Transverse colon (tissue), 4 donors: Measurements from ENCODE around the gene TPPP3. TPM values are rescaled to one million over a fixed set of nuclear protein-coding genes. Genes with fewer than 3 reads are reported as not detected.
"Not testable (repeated sequence)": the region's sequence is repeated elsewhere in the genome, so short reads cannot be mapped to it uniquely, and the experiment has no call there.

Source experiments
- DNase-seq: peaks from one replicate; pipeline ENCODE4 v3.0.0-alpha.2; 2019
- H3K27ac ChIP-seq, 4 donors: fragments of 200-600 bp; sonication (generic); 2 replicates each; pipeline ENCODE4 v1.5.1; 2016 to 2018; ENCODE audit warnings: inconsistent platforms in 4 of 4
- H3K27me3 ChIP-seq: fragments of 200-600 bp; sonication (generic); 2 replicates; pipeline ENCODE4 v1.5.1; 2017; ENCODE audit warnings: inconsistent platforms
- H3K36me3 ChIP-seq, 4 donors: fragments of 200-600 bp; sonication (generic); 2 replicates each; pipeline ENCODE4 v1.5.1; 2017 to 2019; ENCODE audit warnings: inconsistent platforms in 4 of 4
- H3K4me1 ChIP-seq, 4 donors: fragments of 200-600 bp; sonication (generic); 2 replicates each; pipeline ENCODE4 v1.5.1; 2017 to 2020; ENCODE audit warnings: inconsistent platforms in 4 of 4
- H3K4me3 ChIP-seq, 4 donors: fragments of 200-600 bp; sonication (generic); 1 replicate in 1 of 4; 2 replicates in 3 of 4; pipeline versions ENCODE4 v1.5.1 to v1.6.1; 2017 to 2019; ENCODE audit warnings: inconsistent platforms in 4 of 4
- H3K9me3 ChIP-seq, 2 donors: fragments of 200-600 bp; sonication (generic); 2 replicates each; pipeline ENCODE4 v1.5.1; 2017 to 2019; ENCODE audit warnings: inconsistent platforms in 2 of 2
- CTCF ChIP-seq, 5 experiments: fragments of 200-600 bp in 3 of 5; fragments of 450-650 bp in 2 of 5; sonication (generic) in 3 of 5; IDR thresholded peaks; 1 replicate in 2 of 5; 2 replicates in 3 of 5; pipeline ENCODE4 v1.5.1; 2016 to 2017; ENCODE audit warnings: antibody characterized with exemption in 5 of 5, inconsistent platforms in 3 of 5, mild to moderate bottlenecking in 2 of 5, moderate library complexity in 1 of 5
- EP300 ChIP-seq: sonication (generic); formaldehyde crosslinking; IDR thresholded peaks from one replicate; pipeline ENCODE4 v1.6.1; 2017; ENCODE audit warnings: antibody characterized with exemption, low read depth
- POLR2A ChIP-seq: fragments of 450-650 bp; IDR thresholded peaks from one replicate; pipeline ENCODE4 v1.6.1; 2016; ENCODE audit warnings: antibody characterized with exemption, mild to moderate bottlenecking, moderate library complexity
- POLR2AphosphoS5 ChIP-seq, 3 donors: sonication (generic); formaldehyde crosslinking; IDR thresholded peaks; one replicate each; pipeline ENCODE4 v1.6.1; 2016; ENCODE audit warnings: antibody characterized with exemption in 3 of 3
- WGBS, 2 donors: methylation state at CpG; one replicate each; pipeline ENCODE4 v1.1.5; 2018; ENCODE audit warnings: low coverage in 1 of 2; 5-methylcytosine and 5-hydroxymethylcytosine counted together
- in situ Hi-C, 4 donors: fragments of 200-750 bp; cut with MboI; loops; one replicate each; pipeline versions ENCODE4 v1.15.0 to v1.15.1; 2017; ENCODE audit warnings: low sequenced_read_pairs in 3 of 4, low pct_ligation_motif_present in 1 of 4, low pct_unique_long_range_greater_than_20kb in 1 of 4
- intact Hi-C: fragments of 100-400 bp; cut with DNase I; formaldehyde crosslinking; loops from one replicate; pipeline ENCODE4 v1.15.1; 2023; ENCODE audit warnings: low total_unique reads
- total RNA-seq, 4 donors: library from RNA; depleted of rRNA; stranded (reverse); fragments of >200 nt; gene quantifications; one replicate each; pipeline ENCODE4 v1.1.0, GENCODE V29; 2016

The TPPP3 gene
- total RNA-seq, 4 donors from 2014 or later = 3.5 to 20.9 (median 5.7) TPM; not detected in 1

- DNase-seq = no peak
- TF ChIP-seq POLR2A = no peak
- no peak for TF ChIP-seq CTCF (IDR thresholded peaks at IDR 0.05)
- TF ChIP-seq POLR2AphosphoS5 (IDR thresholded peaks at IDR 0.05) = no peak
- no peak for TF ChIP-seq EP300
- in situ Hi-C loops = no loop called here
- Histone ChIP-seq H3K4me3 (no peak overlapping the region), H3K36me3 (no peaks in the 10 kb centered on the region), H3K4me1 (no peaks in the 10 kb centered on the region), H3K27ac (no peak overlapping the region), H3K9me3 (no peaks in the 10 kb centered on the region), H3K27me3 (no peaks in the 10 kb centered on the region)
- WGBS, 2 donors = 66 to 67% methylated on average over 4 of the region's 4 CpGs
- intact Hi-C loops = no loop called here
These were observed 35.7 kb downstream of the TPPP3 start for GRCh38 chr16:67357561-67357960.

- Histone ChIP-seq H3K4me3 (no peak overlapping the region), H3K4me1 (no peaks in the 10 kb centered on the region), H3K27ac (no peak overlapping the region), H3K27me3 (no peaks in the 10 kb centered on the region), H3K36me3 (no peaks in the 10 kb centered on the region), H3K9me3 (no peaks in the 10 kb centered on the region)
- no peak for DNase-seq
- no peak for TF ChIP-seq POLR2A
- TF ChIP-seq CTCF (IDR thresholded peaks at IDR 0.05) = no peak
- TF ChIP-seq EP300 = no peak
- no peak for TF ChIP-seq POLR2AphosphoS5 (IDR thresholded peaks at IDR 0.05)
- WGBS, 2 donors = 63 to 89% methylated on average over 3 of the region's 3 CpGs
- in situ Hi-C loops = no loop called here
- intact Hi-C loops = no loop called here
These were observed 36.9 kb downstream of the TPPP3 start for GRCh38 chr16:67356396-67356795.

- H3K9me3 ChIP-seq, H3K4me3 ChIP-seq, H3K27ac ChIP-seq, in situ Hi-C loops, intact Hi-C loops, H3K4me1 ChIP-seq, DNase-seq, H3K36me3 ChIP-seq, H3K27me3 ChIP-seq: not testable (repeated sequence)
- whole genome bisulfite sequencing, 2 donors = 95 to 99% methylated on average over 3 of the region's 3 CpGs
These were observed 40.8 kb downstream of the TPPP3 start for GRCh38 chr16:67352463-67352862.

GRCh38 chr16:67350324-67350723 is 43.0 kb downstream of the TPPP3 start:
- 97 to 100% methylated on average over 1 of the region's 1 CpG for WGBS, 2 donors
- no peak overlapping the region for H3K27ac ChIP-seq
- in situ Hi-C loops = no loop called here

More at GRCh38 chr16:67350324-67350723, 43.0 kb downstream of the TPPP3 start:
- Histone ChIP-seq H3K4me1 (peaks cover 0 to 15% (median 4%) of the 10 kb centered on the region in 4 donors), H3K4me3 (no peak overlapping the region), H3K36me3 (no peaks in the 10 kb centered on the region), H3K27me3 (no peaks in the 10 kb centered on the region), H3K9me3 (no peaks in the 10 kb centered on the region)
- TF ChIP-seq CTCF (IDR thresholded peaks at IDR 0.05) (no peak), EP300 (no peak), POLR2AphosphoS5 (IDR thresholded peaks at IDR 0.05) (no peak), POLR2A (no peak)
- no peak for DNase-seq
- intact Hi-C loops = no loop called here
